ENCODE measurements around the gene WDFY2. TPM values are rescaled to one million over a fixed set of nuclear protein-coding genes. Genes with fewer than 3 reads are reported as not detected.

The WDFY2 gene
- total RNA-seq, 1 experiment from 2014 or later = 45.5 TPM

DNA sequence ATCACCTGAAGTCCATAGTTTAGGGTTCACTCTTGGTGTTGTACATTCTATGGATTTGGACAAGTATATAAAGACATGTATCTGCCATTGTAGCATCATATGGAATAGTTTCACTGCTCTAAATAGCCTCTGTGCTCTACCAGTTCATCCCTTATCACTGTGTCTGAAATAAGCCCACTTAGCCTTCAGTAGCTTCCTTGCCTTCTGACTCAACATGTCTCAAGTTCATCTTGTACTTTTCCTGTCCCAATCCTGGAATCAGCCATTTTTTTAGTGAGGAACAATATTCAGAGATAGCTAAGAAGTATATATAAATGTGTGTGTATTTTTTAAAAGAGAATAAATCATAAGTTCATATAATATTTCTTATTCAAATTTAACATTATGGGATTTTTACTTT lies 140.5 kb downstream of the WDFY2 start:
- no peak for DNase-seq (ENCODE audit: low spot score)
- TF ChIP-seq, protein P1, sequence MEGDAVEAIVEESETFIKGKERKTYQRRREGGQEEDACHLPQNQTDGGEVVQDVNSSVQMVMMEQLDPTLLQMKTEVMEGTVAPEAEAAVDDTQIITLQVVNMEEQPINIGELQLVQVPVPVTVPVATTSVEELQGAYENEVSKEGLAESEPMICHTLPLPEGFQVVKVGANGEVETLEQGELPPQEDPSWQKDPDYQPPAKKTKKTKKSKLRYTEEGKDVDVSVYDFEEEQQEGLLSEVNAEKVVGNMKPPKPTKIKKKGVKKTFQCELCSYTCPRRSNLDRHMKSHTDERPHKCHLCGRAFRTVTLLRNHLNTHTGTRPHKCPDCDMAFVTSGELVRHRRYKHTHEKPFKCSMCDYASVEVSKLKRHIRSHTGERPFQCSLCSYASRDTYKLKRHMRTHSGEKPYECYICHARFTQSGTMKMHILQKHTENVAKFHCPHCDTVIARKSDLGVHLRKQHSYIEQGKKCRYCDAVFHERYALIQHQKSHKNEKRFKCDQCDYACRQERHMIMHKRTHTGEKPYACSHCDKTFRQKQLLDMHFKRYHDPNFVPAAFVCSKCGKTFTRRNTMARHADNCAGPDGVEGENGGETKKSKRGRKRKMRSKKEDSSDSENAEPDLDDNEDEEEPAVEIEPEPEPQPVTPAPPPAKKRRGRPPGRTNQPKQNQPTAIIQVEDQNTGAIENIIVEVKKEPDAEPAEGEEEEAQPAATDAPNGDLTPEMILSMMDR (conservative IDR thresholded peaks at IDR 0.05; ENCODE audit: low read depth, low read length) = no peak
- TF ChIP-seq EZH2 (IDR thresholded peaks at IDR 0.05; ENCODE audit: borderline replicate concordance, low read depth, low read length, poor library complexity, severe bottlenecking) = no peak
- H3K4me1 ChIP-seq (ENCODE audit: insufficient read depth, low read length, poor library complexity, severe bottlenecking) = peaks cover 31% of the 10 kb centered on the region
- H3K36me3 ChIP-seq (ENCODE audit: insufficient read depth, low read length, poor library complexity, severe bottlenecking) = peaks cover 7% of the 10 kb centered on the region
- H3K27me3 ChIP-seq (replicated peaks; ENCODE audit: insufficient read depth, low read depth, low read length, poor library complexity) = no peaks in the 10 kb centered on the region
- CTCF ChIA-PET = interaction anchor here (0.9 kb wide), 1 partner anchor 9 kb away, joined by 3 read pairs; no protein-coding TSS in a partner anchor
- no TSS peak for BruUV-seq (replicated peaks)
- no peak overlapping the region for H3K4me3 ChIP-seq (ENCODE audit: low read depth, low read length, poor library complexity, severe bottlenecking)
- H3K9me3 ChIP-seq (ENCODE audit: low read depth, low read length, poor library complexity, severe bottlenecking) = no peaks in the 10 kb centered on the region
- intact Hi-C loops (cut with micrococcal nuclease; ENCODE audit: unreplicated experiment) = no loop called here
- POLR2A ChIA-PET (ENCODE audit: low non-redundant PET) = interaction anchor here (0.6 kb wide), 1 partner anchor 10 kb away, joined by 4 read pairs; no protein-coding TSS in a partner anchor
- H3K27ac ChIP-seq (ENCODE audit: low read depth, low read length, poor library complexity, severe bottlenecking) = no peak overlapping the region

DNA sequence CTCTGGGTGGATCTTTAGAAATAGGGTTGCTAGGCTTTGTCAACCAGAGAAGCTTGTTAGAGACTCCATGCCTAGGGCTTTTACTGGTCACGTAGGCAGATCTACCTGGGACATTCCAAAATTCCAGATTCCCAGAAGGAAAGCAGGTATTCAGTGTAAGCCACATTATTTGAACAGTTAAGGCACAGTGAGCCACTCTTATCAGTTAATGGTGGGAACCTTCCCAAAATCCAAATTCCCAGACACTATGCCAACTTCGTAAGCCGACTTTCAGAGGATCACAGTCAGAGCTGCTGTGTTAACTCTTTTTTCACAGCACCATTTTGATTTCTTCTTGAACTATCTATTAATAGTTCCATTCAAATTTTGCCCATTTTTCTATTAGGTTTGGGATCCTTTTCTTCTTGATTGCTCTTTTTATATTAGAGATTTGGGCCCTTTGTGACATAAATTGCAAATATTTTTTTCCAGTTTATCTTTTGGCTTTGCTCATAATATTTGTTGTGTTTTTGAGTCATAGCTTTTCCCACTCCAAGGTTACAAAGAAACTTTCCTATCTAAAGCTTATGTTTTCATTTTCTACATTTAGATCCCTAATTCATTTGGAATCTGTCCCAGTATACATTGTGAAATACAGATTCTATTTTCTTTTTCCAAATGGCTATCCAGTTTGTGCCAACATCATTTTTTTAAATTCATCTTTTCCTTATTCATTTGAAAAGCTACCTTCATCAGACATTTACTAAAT lies 142.4 kb downstream of the WDFY2 start:
- CTCF ChIA-PET = no interaction called here
- intact Hi-C loops (cut with micrococcal nuclease; ENCODE audit: unreplicated experiment) = no loop called here
- TF ChIP-seq, protein P1 (conservative IDR thresholded peaks at IDR 0.05; ENCODE audit: low read depth, low read length) = no peak
- no peak for TF ChIP-seq EZH2 (IDR thresholded peaks at IDR 0.05; ENCODE audit: borderline replicate concordance, low read depth, low read length, poor library complexity, severe bottlenecking)
- BruUV-seq (replicated peaks) = no TSS peak
- H3K27ac ChIP-seq (ENCODE audit: low read depth, low read length, poor library complexity, severe bottlenecking) = no peak overlapping the region
- H3K4me3 ChIP-seq (ENCODE audit: low read depth, low read length, poor library complexity, severe bottlenecking) = no peak overlapping the region
- peaks cover 50% of the 10 kb centered on the region for H3K4me1 ChIP-seq (ENCODE audit: insufficient read depth, low read length, poor library complexity, severe bottlenecking)
- POLR2A ChIA-PET (ENCODE audit: low non-redundant PET) = no interaction called here
- H3K27me3 ChIP-seq (replicated peaks; ENCODE audit: insufficient read depth, low read depth, low read length, poor library complexity) = no peaks in the 10 kb centered on the region
- DNase-seq (ENCODE audit: low spot score) = no peak
- H3K9me3 ChIP-seq (ENCODE audit: low read depth, low read length, poor library complexity, severe bottlenecking) = no peaks in the 10 kb centered on the region
- peaks cover 7% of the 10 kb centered on the region for H3K36me3 ChIP-seq (ENCODE audit: insufficient read depth, low read length, poor library complexity, severe bottlenecking)

DNA sequence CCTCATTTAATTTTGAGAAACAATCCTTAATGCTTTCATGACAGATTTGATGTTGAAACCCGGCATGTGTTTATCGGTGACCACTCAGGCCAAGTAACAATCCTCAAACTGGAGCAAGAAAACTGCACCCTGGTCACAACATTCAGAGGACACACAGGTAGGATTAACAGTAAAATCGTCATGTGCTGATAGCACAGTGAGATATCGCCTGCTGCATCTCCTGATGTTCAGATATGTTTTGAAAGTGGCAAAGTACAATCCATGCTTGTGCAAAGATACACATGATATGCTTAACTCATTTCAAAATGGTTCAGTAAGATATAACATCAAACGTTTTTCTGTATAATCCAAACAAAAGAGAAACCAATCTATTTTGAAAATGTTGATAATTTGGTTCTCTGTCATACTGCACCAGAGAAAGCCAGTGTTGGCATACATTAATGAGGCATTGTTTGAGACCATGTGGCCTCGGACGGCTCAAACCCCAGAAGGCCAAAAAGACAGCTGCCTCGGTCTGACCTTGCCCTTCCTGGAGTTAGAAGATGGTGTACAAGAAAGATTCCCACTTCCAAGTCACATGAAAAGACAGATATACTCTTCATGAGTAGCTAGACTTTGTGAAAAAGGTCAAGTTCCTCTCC lies 143.5 kb downstream of the WDFY2 start:
- Histone ChIP-seq H3K4me1 (ENCODE audit: insufficient read depth, low read length, poor library complexity, severe bottlenecking) (peaks cover 58% of the 10 kb centered on the region), H3K4me3 (ENCODE audit: low read depth, low read length, poor library complexity, severe bottlenecking) (no peak overlapping the region), H3K27ac (ENCODE audit: low read depth, low read length, poor library complexity, severe bottlenecking) (peak overlapping the region; percentile 41), H3K9me3 (ENCODE audit: low read depth, low read length, poor library complexity, severe bottlenecking) (no peaks in the 10 kb centered on the region), H3K27me3 (replicated peaks; ENCODE audit: insufficient read depth, low read depth, low read length, poor library complexity) (no peaks in the 10 kb centered on the region), H3K36me3 (ENCODE audit: insufficient read depth, low read length, poor library complexity, severe bottlenecking) (peaks cover 7% of the 10 kb centered on the region)
- TF ChIP-seq, protein P1 (conservative IDR thresholded peaks at IDR 0.05; ENCODE audit: low read depth, low read length) = no peak
- TF ChIP-seq EZH2 (IDR thresholded peaks at IDR 0.05; ENCODE audit: borderline replicate concordance, low read depth, low read length, poor library complexity, severe bottlenecking) = no peak
- ChIA-PET CTCF (no interaction called here), POLR2A (ENCODE audit: low non-redundant PET) (interaction anchor here (0.5 kb wide), 1 partner anchor 11 kb away, joined by 3 read pairs; no protein-coding TSS in a partner anchor)
- no TSS peak for BruUV-seq (replicated peaks)
- no peak for DNase-seq (ENCODE audit: low spot score)
- intact Hi-C loops (cut with micrococcal nuclease; ENCODE audit: unreplicated experiment) = no loop called here
